Inferior parietal cortex (tissue), 1 donor: ENCODE measurements around the gene RAI1.
"Not testable (repeated sequence)": the region's sequence is repeated elsewhere in the genome, so short reads cannot be mapped to it uniquely, and the experiment has no call there.

Experiments
- DNase-seq: peaks from one replicate; pipeline ENCODE4 v3.0.0-alpha.2; 2016; ENCODE audit errors: extremely low spot score

RAI1 gene

DNA sequence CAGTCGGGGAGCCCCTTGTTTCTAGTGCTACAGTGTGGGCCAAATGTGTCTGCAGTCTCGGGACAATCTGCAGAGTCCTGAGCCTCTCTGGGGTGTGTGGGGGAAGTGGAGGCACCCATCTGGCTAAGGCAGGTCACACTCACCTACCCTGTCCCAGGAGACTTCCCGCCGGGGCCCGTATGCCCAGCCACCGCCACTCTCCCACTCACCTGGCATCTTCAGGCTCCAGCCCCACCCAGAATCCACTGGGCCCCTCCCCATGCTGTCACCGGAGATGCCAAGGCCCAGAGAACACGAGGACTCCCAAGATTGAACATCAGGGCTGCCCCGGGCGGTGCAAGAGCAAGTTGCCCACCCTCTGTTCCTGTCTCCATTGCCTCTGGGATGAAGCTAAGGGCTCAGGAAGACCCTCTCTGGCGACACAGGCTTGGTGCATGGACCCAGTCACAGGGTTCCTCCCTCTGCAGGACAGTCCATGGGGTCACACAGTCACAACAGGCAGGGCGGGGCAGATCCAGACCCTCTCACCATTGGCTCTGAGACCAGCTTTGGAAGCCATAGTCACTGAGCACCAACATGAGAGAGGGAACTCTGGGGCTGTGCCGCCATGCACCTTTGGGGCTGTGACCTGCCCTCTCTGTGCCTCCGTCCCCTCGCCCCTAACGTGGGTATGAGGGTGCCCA is 117.5 kb downstream of the RAI1 start:
- DNase-seq: no peak

DNA sequence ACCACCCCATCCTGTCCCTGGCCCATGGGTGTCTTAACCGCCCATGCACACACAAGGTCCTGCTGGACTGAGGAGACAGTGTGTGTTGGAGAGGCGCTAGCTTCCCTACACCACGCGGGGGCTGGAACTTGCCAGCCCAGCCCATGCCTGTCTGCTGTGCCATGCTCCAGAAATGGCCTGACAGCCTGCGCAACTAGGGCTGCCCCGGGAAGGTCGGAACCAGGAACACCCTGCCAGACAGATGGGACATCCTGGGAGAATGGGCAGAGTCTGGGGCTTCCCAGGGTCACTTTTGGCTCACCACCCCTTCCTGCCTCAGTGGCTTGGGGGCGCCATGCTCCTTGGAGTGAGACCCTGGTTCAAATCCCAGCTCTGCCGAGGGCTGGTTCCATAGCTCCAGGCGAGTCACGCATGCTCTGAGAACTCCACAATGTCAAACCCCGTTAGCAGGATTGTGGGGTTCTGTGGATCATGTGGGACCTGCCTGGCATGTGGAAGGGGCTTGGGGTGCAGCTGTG is 119.3 kb downstream of the RAI1 start:
- no peak for DNase-seq

DNA sequence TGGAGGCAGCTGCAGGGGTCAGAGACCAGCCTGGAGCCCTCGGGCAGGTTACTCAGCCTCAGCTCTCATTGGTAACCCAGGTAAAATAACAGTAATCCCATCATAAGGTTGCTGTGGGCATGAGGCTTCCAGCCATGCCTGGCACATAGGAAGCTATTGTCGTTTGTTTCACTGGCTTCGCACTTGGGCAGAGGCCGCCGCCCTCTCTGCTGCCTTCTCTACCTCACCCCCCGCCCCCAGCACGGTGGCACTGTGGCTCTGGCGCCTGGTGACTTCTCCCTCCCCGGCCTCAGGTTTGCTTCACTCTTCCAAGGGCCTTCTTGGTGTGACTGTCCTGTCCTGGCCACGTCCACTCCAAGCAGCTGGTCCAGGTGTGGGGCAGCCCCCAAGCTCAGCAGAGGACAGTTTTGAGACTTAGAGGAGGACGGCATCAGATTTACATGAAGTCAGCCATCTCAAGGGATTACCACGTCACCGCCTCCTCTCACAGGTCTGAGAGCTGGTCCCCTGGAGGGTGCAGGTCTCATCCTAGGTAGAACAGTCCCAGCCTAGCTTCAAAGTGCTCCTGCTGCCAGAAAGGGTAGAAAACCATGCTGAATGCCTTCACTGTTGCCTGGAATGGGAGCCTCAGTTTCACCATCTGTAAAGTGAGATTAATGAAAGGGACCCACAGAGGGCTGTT is 120.7 kb downstream of the RAI1 start:
- DNase-seq: no peak

DNA sequence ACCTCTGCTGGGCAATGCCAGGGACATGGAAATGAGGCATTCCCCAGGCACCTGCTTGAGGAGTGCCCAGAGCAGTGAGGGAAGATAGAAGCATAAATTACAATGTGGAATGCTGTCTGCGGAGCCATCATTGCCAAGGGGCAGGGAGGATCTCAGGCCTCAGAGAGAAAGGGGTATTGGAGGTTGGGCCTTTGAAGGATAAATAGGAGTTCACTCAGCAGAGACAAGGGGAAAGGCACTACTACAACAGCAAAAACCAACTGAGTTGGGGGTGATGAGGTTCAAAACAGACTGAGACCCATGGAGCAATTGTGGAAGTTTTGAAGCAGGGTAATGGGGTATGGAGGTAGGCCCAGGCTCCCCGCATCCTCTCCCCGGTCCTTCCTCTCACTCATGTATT is 122.7 kb downstream of the RAI1 start:
- DNase-seq: no peak

DNA sequence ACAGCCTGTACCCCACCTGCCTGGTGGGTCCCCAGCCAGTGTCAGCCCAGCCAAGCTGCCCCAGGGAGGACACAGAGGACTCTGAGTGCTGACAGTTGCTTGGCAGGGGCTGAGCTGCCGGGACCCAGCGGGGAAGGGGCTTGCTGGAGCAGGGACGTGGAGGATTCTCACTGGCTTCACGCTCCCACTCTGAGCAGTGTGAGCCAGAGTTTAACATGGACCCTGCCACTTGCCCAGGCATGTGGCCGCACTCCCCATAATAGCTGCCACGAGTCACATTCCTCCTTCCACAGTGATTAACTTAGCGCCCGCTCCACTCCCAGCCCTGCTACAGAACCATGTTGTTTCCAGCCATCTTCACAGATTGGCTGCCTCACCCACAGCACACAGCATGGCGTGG is 124.3 kb downstream of the RAI1 start:
- no peak for DNase-seq

DNA sequence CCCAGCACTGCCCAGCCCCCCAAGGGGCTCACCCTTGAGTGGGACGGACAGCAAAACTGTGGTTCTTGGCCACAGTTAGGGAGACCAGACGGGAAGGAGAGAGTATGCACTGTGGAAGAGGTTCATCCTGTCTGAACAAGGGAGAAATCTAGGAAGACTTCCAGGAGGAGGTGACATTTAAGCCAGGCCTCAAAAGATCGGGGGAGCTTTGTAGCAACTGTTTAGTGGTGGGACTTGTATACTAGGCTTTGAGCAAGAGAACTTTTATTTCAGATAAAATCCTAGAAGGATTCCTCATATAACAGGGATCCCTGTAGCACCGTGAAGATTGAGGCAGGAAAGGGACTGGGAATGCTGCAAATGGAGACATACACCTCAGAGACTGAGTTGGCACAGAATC is 124.8 kb downstream of the RAI1 start:
- no peak for DNase-seq

DNA sequence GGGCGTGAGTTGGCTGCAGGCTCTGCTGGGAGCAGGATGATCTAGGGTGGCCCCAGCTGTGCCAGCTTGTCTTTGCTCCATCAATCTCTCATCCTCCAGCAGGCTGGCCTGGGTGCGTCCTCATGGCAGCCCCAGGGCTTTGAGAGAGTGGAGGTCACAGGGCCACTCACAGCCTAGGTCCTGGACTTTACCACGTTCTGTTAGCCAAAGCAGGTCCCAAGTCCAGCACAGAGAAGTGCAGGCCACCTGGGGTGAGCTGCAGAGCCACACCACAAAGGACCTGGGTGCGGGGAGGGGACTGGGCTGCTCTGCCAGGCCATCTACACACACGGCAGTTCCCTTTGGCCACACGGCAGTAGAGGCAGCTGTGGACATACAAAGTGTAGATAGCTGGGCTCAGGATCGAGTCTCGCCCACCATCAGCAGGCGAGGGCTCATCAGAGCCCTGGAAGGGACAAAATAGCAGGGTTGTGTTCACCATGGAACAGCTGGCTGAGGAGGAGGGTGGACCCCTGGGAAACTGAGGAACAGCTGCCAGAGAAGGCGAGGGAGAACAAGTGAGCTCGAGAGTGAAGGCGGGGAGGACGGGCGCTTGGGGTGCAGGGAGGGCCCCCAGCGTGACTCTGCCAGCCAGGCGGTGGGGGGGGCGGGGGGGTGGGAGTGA is 125.5 kb downstream of the RAI1 start:
- no peak for DNase-seq

DNA sequence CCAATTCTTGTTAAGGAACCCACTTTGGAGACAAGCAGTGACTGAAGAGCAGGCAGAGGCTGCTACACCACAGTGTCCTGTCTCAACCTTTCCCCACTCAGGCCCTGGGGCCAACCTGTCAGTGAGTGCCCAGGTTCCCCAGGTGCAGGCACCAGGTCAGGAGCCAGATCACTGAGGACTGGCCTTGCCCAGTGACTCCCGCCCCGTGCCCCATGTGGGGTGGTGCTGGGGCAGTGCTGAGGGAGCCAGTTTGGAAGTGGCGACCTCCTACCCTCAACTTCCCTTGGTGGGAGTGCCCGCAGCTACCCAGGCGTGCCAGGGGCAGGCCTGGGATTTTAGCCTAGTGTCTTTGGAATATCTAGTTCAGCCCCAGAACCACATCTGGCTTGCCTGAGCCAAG is 126.2 kb downstream of the RAI1 start:
- DNase-seq: no peak

DNA sequence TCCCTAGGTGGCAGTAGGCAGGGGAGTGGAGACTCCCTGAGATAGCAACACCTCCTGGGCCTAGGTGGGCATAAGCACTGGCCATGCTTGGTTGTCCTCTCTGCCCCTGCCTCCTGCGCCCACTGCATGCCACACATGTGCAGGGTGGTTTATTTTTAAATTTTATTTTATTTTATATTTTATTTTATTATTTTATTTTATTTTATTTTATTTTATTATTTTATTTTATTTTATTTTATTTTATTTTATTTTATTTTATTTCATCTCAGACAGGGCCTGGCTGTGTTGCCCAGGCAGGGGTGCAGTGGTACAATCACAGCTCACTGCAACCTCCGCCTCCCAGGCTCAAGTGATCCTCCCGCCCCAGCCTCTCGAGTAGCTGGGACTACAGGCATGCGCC is 126.9 kb downstream of the RAI1 start:
- DNase-seq: not testable (repeated sequence)

DNA sequence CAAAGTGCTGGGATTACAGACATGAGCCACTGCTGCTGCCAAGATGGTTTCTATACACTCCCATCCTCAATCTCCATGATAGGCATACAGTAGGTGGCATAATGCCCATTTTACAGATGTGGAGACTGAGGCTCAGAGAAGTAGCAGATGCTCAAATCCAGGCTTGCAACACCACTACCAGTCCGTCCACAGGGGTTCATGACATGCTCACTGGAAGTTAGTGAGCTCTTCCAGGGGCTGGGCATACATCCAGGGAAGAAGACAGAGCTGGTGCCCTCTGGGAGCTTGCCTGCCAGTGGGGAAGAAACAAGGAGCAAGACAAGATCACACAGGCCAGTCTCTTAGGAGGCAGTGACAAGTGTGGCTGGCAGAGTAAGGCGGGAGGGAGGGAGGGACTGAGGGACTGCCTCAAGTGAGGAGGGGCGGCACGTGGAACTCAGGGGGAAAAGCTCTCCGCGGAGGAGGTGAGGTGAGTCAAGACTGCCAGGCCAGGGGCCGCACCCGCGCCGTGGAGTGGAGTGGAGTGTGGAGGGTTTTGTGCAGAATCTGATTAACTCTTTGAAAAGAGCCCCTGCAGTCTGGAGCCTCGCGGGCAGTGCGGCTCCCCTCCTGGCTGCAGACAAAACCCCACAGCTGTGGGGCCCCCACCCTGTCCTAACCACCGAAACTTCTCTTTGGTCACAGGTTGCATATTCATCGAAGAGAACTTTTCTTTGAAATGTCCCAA is 127.6 kb downstream of the RAI1 start:
- DNase-seq: no peak

DNA sequence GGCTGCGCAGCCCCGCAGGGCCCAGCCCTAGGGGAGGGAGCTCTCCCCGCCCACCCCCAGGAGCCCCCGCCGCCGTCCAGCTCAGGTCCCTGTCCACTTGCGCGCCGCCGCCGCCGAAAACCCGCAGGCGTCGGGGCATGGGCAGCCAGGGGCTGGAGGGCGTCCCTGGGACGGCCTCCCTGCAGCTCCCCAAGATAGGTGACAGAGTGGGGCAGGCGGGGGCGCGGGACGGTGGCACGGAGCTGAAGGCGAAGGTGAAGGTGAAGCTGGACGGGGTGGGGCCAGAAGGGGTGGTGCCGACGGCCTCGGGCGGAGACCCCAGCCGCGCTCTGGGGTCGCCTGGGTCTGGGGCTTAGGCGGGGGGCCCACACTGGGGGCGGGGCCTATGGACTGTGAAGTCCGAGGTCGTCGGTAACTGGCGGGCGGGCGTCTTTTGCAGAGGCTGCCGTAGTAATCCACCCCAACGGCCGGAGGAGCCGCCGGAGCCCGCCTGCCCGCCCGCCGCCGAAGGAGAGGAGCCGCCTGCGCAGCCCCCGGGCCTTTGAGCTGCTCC is 128.3 kb downstream of the RAI1 start:
- DNase-seq: no peak

DNA sequence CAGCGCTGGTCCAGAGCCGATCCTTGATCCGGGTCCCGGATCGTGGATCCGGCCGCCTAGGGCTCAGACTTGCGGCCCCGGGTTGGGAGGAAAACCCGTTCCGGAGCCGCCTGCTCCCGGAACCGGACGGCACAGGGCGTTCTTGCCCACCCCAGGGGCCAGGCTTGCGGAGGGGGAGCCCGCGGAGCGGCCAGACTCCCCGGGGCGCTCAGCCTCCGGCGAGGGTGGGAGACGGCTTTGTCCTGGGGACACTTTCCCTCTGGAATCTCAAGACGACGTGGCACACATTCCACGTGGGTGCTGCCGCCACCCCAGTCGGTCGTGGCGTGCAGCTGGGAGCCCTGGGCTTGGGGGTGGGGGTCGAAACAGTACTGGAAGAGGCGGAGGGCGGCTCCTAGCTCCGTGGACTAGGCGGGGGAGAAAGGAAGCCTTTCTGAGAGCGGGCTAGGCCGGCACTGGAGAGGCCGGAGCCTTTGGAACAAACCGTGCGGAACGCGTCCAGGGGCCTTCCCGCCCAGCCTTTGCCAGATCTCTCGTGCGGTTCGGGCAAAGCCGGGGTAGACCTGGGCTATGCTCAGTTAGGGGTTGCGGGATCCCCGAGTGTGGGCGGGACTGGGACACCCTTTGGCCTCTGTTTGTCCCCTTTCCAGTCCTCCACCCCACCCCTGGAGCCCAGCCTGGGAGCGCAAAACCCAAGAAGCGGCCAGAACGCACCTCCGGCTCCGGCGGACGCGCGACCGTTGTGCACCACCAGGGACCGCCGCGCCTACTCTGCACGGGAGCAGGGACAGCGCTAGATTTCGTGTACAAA is 129.0 kb downstream of the RAI1 start:
- DNase-seq: no peak

DNA sequence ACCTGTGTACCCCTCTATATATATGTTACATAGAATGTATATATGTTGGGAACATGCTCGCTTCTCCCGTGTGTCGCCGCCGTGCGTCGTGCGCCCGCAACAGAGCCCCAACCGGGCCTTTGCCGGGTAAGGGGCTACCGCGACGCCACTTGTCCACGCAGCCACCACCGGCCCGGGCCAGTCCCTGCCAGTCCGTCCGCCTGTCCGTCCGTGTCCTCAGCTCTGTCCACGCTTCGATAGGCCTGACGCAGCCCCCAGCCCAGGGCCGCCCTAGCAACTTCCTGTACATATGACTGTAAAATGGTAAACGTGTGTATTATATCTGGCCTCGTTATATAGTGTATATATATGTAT is 129.6 kb downstream of the RAI1 start:
- DNase-seq: no peak

DNA sequence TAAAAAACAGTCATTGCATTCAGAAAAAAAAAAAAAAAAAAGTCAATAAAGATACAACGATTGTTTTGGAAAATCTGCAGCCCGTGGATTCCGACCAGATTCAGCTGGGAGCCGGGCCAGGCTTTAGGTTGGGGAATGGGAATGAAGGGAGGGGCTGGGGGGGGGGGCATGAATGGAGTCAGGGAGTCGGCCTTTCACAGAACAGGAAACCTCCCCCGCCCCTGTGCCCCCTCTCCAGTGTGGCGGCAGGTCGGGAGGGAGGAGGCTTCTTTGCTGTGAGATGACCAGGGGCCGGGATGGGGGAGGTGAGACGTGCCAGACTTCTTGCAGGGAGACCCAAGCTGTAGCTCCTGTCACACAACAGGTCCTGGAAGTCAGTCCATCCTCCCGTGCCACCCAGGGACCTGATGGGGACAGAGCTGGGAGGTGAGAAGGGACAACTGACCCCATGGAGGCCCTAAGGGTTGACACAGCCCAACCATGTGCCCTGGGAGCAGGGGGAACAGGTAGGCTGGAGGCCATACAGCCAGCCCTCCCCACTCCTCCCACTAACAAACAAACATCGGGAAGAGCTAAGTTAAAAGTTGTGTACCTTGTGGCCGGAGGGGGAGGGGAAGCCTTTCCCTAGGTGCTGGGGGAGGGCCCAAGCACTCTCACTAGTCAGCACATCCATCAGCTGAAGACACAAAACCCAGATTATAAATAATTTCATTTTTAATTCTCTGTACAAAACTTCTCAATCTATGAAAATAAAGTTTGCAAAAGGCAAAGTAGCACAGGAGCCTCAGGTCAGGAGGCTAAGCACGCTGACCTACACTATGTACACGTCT is 130.3 kb downstream of the RAI1 start:
- no peak for DNase-seq

DNA sequence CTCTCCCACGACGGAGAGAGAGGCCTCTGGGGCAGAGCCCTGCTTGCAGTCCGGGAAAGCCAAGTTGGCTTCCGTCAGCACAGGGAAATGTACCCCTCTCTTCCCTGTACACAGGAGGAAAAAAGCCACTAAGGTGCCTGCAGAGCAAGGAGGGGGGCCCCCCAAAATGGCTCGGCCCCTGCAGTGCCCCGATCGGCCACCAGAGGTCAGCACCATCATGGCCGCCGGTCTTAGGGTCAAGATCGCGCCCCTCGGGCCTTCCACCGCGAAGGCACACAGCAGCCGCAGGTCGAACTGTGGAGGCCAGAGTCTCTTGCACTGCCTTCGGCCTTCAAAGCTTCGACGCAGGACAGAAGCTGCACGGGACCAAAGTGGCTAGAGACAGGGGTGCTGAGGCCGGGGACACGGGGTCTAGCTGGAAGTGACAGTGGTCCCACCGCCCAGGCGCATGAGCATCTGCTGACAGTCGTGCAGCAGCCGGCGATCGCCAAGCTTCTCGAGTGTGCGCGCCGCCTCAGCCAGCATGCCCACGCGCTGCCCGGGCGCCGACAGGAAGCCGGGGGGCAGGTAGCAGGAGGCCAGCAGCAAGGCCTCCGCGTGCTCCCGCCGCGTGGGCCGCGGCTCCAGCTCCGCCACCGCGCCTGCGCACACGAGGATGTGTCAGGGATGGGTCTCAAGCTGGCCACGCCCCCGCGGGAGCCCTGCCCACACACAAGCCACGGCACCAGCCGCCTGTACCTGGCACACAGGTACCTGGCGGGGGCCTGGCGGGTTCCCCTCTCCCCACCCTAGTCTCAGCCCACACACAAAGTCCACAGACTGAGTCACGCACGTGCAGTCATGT is 131.2 kb downstream of the RAI1 start:
- peak; percentile 79 for DNase-seq

DNA sequence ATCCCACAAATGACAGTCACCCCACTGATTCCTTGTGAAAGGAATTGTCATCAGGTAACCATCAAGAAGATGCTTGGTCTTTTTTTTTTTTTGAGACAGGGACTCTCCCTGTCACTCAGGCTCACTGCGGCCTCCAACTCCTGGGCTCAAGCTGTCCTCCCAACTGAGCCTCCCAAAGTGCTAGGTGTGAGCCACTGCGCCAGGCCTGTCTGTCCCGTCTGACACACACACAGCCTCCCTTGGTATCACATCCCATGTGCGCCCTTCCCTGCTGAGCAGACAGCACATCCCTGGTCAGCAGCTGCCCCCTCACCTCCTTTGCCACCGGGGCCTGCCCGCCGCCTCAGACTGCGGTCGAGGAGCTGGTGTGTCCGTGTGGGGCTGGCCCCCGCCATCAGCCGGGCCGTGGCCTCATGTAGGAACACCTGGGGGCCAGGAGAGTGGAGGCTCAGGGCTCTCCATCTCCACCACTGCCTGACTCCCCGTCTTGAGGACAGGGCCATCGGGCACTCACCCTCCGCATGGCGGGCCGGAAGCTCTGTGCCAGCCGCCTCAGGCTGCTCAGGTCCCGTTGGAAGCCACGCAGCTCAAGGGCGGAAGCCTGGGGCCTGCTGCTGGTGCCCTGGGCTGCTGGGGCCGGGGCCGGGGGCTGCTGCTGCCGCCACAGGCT is 131.9 kb downstream of the RAI1 start:
- DNase-seq: no peak

DNA sequence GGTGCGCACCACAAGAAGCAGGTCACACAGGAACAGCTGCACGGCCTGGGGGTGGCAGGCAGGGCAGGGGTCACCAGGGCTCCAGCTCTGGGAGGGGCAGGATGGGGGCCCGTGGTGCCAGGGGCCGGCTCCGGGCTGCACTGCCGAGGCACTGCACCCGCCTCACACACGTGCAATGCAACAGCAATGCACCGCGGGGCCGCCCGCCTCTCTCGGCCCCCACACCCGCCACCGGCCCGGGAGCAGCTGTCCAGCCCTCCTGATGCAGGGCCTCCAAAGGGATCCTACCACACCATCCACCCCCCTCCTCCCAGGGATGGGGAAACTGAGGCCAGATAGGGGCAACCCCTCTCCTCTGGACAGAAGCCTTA is 132.5 kb downstream of the RAI1 start:
- DNase-seq: no peak

DNA sequence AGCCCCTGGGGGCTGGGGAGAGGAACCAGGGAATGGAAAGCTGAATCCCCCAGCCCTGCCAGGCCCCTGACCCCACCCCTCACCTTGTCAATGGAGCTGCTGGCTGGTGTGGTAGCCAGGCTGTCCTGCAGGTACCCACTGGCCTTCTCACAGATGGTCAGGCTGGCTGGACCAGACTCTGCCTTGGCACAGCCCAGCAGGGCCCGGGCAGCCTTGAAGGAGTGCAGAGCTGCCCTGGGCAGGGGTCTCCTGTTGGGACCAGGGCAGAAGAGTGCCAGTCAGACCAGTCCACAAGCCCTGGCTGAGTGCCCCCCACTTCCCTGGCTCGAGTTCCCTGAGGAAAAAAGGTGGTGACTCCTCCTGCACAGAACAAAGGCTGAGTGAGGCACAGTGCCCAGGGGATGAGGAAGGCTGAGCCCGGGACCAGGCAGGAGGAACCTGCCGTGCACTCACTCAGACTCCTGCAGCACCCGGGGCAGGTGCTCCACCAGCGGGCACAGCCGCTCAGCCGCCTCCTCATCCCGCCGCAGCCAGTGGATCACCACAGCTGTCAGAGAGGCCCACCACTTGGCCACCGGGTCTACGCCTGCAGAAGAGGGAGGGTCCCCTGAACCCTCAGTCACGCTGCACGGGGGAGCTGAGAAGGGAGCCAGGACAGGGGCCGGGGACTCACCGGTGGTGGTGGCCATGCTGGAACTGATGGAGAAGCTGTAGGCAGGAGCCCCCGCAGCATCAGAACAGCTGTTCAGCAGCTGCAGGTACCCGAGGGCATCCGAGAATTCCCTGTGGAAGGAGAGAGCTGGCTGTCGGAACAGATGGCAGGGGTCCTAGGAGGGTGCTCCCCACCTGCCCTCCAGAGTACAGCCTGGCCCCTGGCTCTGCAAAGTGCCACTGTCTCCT is 133.2 kb downstream of the RAI1 start:
- DNase-seq: no peak
